GM23338 (cell line): ENCODE data around the gene BSCL2.
"Not testable (repeated sequence)": the region's sequence is repeated elsewhere in the genome, so short reads cannot be mapped to it uniquely, and the experiment has no call there.

Experiments used
- CREB1 ChIP-seq: fragments of 250-450 bp; sonication (Bioruptor Pico); IDR thresholded peaks from 2 replicates; pipeline ENCODE4 v1.5.0; 2020; ENCODE audit warnings: low read depth, mild to moderate bottlenecking, moderate library complexity
- EZH2 ChIP-seq: fragments of 200-600 bp; sonication (generic); IDR thresholded peaks from one replicate; pipeline ENCODE4 v1.8.0; 2017; ENCODE audit warnings: antibody characterized with exemption, mild to moderate bottlenecking, low read depth; ENCODE audit not compliant: unreplicated experiment
- EZH2phosphoT487 ChIP-seq: fragments of 200-600 bp; sonication (generic); IDR thresholded peaks from one replicate; pipeline ENCODE4 v1.8.1; 2018; ENCODE audit warnings: antibody characterized with exemption; ENCODE audit not compliant: unreplicated experiment
- JUNB ChIP-seq: IDR thresholded peaks from one replicate; pipeline ENCODE4 v1.6.1; 2016; ENCODE audit warnings: antibody characterized with exemption; ENCODE audit not compliant: unreplicated experiment
- NANOG ChIP-seq: IDR thresholded peaks from 2 replicates; pipeline ENCODE4 v1.6.1; 2016; ENCODE audit warnings: antibody characterized with exemption, borderline replicate concordance
- POLR2AphosphoS5 ChIP-seq: IDR thresholded peaks from 2 replicates; pipeline ENCODE4 v1.6.1; 2016; ENCODE audit warnings: antibody characterized with exemption, low read depth
- TF ChIP-seq, protein P1 (sequence below), 2 experiments: fragments of 200-600 bp in 1 of 2; sonication (generic) in 1 of 2; conservative IDR thresholded peaks; 2 replicates each; pipeline versions ENCODE4 v1.5.1 to v1.6.1; 2016 to 2017; ENCODE audit warnings: antibody characterized with exemption in 2 of 2, low read depth in 2 of 2, mild to moderate bottlenecking in 2 of 2, moderate library complexity in 1 of 2
- TF ChIP-seq, protein P2 (sequence below): IDR thresholded peaks from one replicate; pipeline ENCODE4 v1.6.1; 2018; ENCODE audit warnings: antibody characterized with exemption; ENCODE audit not compliant: unreplicated experiment
- TF ChIP-seq, protein P3 (sequence below): fragments of 250-450 bp; sonication (Bioruptor Pico); IDR thresholded peaks from 2 replicates; pipeline ENCODE4 v1.5.0; 2020; ENCODE audit warnings: mild to moderate bottlenecking, moderate library complexity
- TF ChIP-seq, protein P4 (sequence below): IDR thresholded peaks from 2 replicates; pipeline ENCODE4 v1.6.1; 2016; ENCODE audit warnings: antibody characterized with exemption

DNA sequence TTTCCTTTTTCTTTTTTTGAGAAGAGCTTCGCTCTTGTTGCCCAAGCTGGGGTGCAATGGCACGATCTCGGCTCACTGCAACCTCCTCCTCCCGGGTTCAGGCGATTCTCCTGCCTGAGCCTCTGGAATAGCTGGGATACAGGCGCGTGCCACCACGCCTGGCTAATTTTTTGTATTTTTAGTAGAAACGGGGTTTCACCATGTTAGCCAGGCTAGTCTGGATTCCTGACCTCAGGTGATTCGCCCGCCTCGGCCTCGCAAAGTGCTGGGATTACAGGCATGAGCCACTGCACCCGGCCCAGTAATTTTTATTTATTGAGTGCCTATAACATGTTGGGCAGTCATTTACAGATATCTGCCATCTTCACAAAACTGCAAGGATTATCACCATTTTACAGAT is 22.9 kb upstream of the BSCL2 start:
- TF ChIP-seq, protein P1, sequence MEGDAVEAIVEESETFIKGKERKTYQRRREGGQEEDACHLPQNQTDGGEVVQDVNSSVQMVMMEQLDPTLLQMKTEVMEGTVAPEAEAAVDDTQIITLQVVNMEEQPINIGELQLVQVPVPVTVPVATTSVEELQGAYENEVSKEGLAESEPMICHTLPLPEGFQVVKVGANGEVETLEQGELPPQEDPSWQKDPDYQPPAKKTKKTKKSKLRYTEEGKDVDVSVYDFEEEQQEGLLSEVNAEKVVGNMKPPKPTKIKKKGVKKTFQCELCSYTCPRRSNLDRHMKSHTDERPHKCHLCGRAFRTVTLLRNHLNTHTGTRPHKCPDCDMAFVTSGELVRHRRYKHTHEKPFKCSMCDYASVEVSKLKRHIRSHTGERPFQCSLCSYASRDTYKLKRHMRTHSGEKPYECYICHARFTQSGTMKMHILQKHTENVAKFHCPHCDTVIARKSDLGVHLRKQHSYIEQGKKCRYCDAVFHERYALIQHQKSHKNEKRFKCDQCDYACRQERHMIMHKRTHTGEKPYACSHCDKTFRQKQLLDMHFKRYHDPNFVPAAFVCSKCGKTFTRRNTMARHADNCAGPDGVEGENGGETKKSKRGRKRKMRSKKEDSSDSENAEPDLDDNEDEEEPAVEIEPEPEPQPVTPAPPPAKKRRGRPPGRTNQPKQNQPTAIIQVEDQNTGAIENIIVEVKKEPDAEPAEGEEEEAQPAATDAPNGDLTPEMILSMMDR (conservative IDR thresholded peaks at IDR 0.05; ENCODE audit: low read depth in 2 of 2), result not testable (repeated sequence)
- TF ChIP-seq, protein P2, sequence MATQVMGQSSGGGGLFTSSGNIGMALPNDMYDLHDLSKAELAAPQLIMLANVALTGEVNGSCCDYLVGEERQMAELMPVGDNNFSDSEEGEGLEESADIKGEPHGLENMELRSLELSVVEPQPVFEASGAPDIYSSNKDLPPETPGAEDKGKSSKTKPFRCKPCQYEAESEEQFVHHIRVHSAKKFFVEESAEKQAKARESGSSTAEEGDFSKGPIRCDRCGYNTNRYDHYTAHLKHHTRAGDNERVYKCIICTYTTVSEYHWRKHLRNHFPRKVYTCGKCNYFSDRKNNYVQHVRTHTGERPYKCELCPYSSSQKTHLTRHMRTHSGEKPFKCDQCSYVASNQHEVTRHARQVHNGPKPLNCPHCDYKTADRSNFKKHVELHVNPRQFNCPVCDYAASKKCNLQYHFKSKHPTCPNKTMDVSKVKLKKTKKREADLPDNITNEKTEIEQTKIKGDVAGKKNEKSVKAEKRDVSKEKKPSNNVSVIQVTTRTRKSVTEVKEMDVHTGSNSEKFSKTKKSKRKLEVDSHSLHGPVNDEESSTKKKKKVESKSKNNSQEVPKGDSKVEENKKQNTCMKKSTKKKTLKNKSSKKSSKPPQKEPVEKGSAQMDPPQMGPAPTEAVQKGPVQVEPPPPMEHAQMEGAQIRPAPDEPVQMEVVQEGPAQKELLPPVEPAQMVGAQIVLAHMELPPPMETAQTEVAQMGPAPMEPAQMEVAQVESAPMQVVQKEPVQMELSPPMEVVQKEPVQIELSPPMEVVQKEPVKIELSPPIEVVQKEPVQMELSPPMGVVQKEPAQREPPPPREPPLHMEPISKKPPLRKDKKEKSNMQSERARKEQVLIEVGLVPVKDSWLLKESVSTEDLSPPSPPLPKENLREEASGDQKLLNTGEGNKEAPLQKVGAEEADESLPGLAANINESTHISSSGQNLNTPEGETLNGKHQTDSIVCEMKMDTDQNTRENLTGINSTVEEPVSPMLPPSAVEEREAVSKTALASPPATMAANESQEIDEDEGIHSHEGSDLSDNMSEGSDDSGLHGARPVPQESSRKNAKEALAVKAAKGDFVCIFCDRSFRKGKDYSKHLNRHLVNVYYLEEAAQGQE, result not testable (repeated sequence)
- not testable (repeated sequence) for TF ChIP-seq NANOG; EZH2; EZH2phosphoT487; POLR2AphosphoS5; CREB1 (CRISPR knock-in tag); JUNB
- TF ChIP-seq, protein P3, sequence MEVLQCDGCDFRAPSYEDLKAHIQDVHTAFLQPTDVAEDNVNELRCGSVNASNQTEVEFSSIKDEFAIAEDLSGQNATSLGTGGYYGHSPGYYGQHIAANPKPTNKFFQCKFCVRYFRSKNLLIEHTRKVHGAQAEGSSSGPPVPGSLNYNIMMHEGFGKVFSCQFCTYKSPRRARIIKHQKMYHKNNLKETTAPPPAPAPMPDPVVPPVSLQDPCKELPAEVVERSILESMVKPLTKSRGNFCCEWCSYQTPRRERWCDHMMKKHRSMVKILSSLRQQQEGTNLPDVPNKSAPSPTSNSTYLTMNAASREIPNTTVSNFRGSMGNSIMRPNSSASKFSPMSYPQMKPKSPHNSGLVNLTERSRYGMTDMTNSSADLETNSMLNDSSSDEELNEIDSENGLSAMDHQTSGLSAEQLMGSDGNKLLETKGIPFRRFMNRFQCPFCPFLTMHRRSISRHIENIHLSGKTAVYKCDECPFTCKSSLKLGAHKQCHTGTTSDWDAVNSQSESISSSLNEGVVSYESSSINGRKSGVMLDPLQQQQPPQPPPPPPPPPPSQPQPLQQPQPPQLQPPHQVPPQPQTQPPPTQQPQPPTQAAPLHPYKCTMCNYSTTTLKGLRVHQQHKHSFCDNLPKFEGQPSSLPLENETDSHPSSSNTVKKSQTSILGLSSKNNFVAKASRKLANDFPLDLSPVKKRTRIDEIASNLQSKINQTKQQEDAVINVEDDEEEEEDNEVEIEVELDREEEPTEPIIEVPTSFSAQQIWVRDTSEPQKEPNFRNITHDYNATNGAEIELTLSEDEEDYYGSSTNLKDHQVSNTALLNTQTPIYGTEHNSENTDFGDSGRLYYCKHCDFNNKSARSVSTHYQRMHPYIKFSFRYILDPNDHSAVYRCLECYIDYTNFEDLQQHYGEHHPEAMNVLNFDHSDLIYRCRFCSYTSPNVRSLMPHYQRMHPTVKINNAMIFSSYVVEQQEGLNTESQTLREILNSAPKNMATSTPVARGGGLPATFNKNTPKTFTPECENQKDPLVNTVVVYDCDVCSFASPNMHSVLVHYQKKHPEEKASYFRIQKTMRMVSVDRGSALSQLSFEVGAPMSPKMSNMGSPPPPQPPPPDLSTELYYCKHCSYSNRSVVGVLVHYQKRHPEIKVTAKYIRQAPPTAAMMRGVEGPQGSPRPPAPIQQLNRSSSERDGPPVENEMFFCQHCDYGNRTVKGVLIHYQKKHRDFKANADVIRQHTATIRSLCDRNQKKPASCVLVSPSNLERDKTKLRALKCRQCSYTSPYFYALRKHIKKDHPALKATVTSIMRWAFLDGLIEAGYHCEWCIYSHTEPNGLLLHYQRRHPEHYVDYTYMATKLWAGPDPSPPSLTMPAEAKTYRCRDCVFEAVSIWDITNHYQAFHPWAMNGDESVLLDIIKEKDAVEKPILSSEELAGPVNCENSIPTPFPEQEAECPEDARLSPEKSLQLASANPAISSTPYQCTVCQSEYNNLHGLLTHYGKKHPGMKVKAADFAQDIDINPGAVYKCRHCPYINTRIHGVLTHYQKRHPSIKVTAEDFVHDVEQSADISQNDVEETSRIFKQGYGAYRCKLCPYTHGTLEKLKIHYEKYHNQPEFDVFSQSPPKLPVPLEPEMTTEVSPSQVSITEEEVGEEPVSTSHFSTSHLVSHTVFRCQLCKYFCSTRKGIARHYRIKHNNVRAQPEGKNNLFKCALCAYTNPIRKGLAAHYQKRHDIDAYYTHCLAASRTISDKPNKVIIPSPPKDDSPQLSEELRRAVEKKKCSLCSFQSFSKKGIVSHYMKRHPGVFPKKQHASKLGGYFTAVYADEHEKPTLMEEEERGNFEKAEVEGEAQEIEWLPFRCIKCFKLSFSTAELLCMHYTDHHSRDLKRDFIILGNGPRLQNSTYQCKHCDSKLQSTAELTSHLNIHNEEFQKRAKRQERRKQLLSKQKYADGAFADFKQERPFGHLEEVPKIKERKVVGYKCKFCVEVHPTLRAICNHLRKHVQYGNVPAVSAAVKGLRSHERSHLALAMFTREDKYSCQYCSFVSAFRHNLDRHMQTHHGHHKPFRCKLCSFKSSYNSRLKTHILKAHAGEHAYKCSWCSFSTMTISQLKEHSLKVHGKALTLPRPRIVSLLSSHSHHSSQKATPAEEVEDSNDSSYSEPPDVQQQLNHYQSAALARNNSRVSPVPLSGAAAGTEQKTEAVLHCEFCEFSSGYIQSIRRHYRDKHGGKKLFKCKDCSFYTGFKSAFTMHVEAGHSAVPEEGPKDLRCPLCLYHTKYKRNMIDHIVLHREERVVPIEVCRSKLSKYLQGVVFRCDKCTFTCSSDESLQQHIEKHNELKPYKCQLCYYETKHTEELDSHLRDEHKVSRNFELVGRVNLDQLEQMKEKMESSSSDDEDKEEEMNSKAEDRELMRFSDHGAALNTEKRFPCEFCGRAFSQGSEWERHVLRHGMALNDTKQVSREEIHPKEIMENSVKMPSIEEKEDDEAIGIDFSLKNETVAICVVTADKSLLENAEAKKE (CRISPR knock-in tag), result not testable (repeated sequence)
- TF ChIP-seq, protein P4, sequence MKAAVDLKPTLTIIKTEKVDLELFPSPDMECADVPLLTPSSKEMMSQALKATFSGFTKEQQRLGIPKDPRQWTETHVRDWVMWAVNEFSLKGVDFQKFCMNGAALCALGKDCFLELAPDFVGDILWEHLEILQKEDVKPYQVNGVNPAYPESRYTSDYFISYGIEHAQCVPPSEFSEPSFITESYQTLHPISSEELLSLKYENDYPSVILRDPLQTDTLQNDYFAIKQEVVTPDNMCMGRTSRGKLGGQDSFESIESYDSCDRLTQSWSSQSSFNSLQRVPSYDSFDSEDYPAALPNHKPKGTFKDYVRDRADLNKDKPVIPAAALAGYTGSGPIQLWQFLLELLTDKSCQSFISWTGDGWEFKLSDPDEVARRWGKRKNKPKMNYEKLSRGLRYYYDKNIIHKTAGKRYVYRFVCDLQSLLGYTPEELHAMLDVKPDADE, result not testable (repeated sequence)
